HG02571 (cell line): ENCODE measurements around the gene SKOR2.

Experiments
- ATAC-seq: cut with Tn5 transposase; IDR thresholded peaks from one replicate; pipeline ENCODE4 v1.9.1; 2021; ENCODE audit warnings: mild to moderate bottlenecking, moderate library complexity; ENCODE audit not compliant: unreplicated experiment

Gene SKOR2, protein sequence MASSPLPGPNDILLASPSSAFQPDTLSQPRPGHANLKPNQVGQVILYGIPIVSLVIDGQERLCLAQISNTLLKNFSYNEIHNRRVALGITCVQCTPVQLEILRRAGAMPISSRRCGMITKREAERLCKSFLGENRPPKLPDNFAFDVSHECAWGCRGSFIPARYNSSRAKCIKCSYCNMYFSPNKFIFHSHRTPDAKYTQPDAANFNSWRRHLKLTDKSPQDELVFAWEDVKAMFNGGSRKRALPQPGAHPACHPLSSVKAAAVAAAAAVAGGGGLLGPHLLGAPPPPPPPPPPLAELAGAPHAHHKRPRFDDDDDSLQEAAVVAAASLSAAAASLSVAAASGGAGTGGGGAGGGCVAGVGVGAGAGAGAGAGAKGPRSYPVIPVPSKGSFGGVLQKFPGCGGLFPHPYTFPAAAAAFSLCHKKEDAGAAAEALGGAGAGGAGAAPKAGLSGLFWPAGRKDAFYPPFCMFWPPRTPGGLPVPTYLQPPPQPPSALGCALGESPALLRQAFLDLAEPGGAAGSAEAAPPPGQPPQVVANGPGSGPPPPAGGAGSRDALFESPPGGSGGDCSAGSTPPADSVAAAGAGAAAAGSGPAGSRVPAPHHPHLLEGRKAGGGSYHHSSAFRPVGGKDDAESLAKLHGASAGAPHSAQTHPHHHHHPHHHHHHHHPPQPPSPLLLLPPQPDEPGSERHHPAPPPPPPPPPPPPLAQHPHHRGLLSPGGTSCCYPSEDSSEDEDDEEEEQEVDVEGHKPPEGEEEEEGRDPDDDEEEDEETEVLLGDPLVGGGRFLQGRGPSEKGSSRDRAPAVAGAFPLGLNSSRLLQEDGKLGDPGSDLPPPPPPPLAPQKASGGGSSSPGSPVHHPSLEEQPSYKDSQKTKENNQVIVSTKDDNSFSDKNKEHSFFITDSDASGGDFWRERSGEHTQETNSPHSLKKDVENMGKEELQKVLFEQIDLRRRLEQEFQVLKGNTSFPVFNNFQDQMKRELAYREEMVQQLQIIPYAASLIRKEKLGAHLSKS

GRCh38 chr18:47251289-47252120 is at the start of gene SKOR2:
TSS of gene SKOR2 (minus strand) at chr18:47251660. CDS start at chr18:47249183, 2,477 bp downstream.
- no peak for ATAC-seq

- no peak for ATAC-seq
Measured at GRCh38 chr18:47296462-47296861, 45.0 kb upstream of the SKOR2 start.

DNA sequence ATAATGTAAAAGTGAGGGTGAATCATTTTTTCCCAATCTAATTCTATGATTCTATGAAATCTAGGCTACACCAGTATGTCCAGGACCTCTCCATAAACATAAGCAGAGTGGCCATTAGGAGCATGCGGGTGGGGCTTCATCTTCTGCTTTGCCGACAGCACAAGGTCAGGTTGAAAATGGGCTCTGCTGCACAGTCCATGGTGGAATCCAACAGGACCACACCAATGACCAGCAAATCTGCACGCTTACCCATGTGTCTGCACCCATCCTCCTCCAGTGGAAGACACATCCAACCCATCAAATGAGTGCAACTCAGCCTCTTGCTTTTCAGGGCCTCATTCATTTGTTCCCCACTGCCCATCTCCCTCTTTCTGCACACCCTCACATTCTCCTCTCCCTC is 43.3 kb upstream of the SKOR2 start:
- ATAC-seq, result no peak

GRCh38 chr18:47288741-47289140 is 37.3 kb upstream of the SKOR2 start:
- ATAC-seq, result no peak

DNA sequence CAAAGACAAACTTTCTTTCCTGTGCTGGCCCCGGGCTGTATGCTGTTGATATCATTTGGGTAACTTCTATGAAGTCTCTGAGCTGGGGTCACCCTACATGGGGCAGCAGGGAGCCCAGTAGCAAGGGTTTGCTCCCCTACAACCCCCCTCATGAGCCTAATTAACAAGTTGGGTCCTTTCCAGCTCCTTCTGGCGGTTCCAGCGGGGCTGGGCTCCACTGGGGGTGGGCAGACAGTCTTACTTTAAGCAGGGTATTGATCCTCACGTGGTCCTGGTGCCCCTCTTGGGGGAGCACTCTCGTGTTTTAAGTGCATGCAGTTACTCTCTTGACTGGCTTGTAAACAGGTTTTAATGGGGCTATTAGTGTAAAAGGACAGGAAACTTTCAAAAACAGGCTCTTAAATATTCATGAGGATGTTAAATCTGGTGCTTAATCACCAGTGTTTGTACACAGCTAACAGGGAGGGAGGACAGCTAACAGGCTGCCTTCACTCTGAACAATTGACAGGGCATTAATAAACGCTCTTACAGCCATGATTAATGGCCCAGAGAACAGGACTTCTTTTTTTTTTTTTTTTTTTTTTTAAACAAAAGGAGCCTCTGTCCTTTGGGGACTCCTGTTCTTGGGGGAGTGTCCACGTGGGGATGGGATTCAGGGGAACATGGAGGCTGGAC is 36.6 kb upstream of the SKOR2 start:
- ATAC-seq, result no peak

- ATAC-seq, result no peak
Measured at GRCh38 chr18:47286776-47287410, 35.4 kb upstream of the SKOR2 start.

- no peak for ATAC-seq
Measured at GRCh38 chr18:47285456-47285855, 34.0 kb upstream of the SKOR2 start.

GRCh38 chr18:47284721-47285395 is 33.4 kb upstream of the SKOR2 start:
- ATAC-seq, result no peak

DNA sequence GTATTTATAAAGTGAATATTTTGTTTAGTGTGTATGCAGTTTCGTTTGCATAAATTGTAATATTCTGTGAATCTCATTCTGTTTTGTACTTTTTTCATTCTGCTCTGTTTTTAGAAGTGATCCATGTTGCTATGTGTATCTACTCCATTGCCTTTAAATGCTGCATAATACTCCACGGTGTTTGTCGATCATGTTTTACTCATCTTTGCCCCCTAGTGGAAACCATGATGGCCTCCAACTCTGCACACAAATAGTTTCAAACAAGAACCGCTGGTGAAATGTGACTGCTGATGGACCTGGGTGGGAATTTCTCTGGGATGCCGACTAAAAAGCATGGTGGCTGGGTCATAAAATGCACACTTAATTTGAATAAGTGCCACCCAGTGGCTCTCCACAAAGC is 32.0 kb upstream of the SKOR2 start:
- ATAC-seq, result no peak

DNA sequence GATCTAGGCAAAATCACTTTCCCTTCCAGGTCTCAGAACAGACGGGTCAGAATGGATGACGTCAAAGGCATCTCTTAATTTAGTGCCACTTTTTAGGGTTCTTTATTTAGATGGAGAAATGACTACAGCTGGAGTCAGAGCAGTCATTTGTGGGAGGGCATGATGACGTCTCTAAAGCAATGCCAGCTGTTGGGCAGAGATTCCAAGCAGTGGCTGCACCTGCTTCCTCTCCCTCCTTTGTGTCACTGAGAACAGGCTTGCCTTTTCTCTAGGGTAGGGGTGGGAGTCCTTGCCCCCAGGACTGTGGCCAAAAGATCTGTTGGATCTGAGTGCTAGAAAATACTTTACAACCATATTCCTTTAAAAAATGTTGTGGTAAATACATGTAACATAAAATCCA is 28.7 kb upstream of the SKOR2 start:
- ATAC-seq, result no peak

DNA sequence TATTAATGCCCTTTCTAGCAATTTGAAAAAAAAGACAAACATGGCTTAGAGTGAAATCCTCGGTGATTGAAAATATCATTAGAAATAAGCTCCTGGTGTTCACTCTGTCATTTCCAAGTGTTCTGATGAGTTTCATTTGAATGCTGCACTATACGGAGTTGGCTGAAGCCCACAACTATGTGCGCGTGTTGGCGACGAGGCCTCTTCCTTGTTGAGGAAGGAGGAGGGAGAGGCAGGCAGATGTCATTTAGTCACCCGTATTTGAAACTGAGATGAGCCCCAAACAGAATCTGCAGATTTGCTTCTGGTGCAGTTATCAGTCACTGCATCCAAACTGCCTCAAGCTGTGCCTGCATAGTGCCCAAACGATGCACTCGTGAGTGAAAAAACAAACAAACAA is 23.5 kb upstream of the SKOR2 start:
- ATAC-seq, result no peak

DNA sequence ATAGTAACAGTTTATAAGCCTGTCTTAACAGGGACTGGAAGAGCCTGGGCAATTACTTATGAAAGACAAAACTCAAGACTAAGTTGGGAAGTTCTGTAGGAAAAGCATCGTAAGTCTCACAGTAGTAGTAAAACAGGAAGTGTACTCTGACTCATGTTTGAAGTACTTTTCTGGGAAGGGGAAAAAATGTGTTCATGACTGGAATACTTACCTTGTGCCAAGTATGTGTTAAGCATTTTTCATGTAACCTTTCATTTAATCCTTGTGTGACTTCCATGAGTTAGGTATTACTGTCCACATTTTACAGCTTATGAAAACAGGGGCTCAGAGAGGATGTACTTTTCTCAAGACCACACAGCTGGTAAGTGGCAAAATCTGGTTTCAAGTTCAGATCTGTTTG is 13.7 kb upstream of the SKOR2 start:
- ATAC-seq, result no peak

- no peak for ATAC-seq
Measured at GRCh38 chr18:47264308-47264700, 12.8 kb upstream of the SKOR2 start.

- no peak for ATAC-seq
Measured at GRCh38 chr18:47263430-47264307, 12.2 kb upstream of the SKOR2 start.

DNA sequence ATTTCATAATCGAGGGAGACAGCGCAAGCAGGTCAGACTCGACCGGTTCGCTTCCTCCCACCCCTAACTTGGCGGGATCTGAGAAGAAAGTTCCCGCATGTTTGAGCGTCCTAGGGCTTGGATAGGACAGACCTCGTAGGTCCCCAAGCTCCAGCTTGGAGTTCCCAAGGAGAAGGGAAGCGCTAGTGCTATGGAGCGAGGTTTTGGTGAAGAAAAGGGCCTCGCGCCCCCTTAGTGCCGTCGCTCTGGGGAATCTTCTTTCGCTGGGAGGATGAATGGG is 11.6 kb upstream of the SKOR2 start:
- ATAC-seq, result no peak

DNA sequence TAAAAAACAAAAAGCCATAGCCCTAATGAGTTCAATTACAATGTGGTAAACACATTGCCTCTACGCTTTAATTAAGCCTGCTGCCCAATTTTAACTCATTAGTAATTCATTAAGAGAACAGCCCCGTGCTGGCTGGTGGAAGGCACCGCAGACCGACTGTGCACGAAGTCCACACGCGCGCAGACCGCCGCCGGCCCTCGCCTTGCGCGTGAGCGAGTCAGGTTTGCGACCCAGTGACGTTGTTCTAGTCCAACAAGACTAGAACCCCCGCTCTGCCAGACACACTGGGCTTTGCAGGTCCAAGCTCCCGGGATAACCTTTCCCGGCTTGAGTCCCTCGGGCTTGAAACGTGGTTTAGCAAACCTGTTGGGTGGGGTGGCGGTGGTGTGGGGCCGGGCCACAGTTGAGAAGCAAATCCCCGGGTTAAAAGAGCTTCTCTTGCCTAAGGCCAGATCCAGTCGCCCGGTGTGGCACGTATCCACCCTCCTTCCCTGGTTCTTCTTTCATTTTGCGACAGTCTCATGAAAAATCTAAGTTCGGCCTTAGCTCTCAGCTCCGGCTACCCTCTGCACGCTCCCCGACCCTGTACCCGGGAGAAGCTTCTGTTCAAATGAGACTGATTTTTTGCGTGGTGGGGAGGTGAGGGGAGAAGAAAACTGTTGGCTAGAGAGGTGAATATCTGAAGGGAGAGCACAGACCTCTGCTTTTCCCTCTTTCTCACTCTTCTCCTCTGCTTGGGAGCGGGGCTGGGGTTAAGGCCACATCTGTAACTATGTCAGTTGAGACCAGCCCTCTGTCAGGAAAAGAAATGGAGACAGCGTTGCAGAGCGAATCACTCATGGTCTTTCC is 11.1 kb upstream of the SKOR2 start:
- ATAC-seq, result no peak

DNA sequence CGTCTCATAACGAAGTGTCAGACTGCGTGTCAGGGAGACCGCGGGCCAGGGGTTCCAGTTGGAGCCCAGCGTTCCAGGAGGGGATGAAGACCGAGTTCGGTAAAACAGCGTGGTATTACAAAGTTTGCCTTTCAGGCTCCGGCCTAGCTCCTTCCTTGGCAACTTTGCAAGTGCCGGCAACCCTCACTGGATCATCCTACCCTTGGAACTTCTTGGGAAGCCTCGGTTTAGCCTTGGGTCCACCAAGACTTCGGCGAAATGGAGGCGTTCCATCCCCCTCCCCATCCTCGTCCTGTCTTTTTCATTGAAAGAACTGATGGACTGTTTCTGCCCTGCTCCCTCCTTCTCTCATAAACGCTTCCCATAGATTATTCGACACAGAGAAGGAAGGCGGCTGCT is 10.4 kb upstream of the SKOR2 start:
- ATAC-seq, result no peak
